SU-DHL-6 (cell line): ENCODE results near the gene OR5B2.

Experiments used
- CTCF ChIP-seq: fragments of 200-600 bp; sonication (generic); IDR thresholded peaks from one replicate; pipeline ENCODE4 v1.5.1; 2017; ENCODE audit warnings: antibody characterized with exemption, mild to moderate bottlenecking, low read length, moderate library complexity; ENCODE audit not compliant: insufficient read depth, poor library complexity, severe bottlenecking
- EZH2phosphoT487 ChIP-seq: fragments of 200-600 bp; sonication (generic), shearing (Covaris generic); conservative IDR thresholded peaks from 2 replicates; pipeline ENCODE4 v1.6.1; 2018; ENCODE audit warnings: mild to moderate bottlenecking, antibody characterized with exemption, low read length, moderate library complexity, mixed read lengths

GRCh38 chr11:58438486-58438885, 10.6 kb upstream of the OR5B2 start:
- TF ChIP-seq CTCF (no peak), EZH2phosphoT487 (no peak)
